H1 (cell line): ENCODE results near the gene BMX. TPM values are rescaled to one million over a fixed set of nuclear protein-coding genes. Genes with fewer than 3 reads are reported as not detected.

Source experiments
- CTCF ChIA-PET: fragments of 300-600 bp; sonication (Branson Sonifier 250); formaldehyde crosslinking; loops from one replicate; lab custom pipeline; 2021; ENCODE audit not compliant: partially characterized antibody; lab: Charles Lee
- POLR2A ChIA-PET: fragments of 300-600 bp; sonication (Branson Sonifier 250); formaldehyde crosslinking; loops from one replicate; lab custom pipeline; 2021; ENCODE audit warnings: inconsistent platforms; ENCODE audit not compliant: partially characterized antibody; lab: Charles Lee
- DNase-seq, 2 experiments: peaks; one replicate each; pipeline versions ENCODE4 v3.0.0 to v3.0.0-alpha.2; 2010 to 2022; ENCODE audit warnings: low spot score in 2 of 2, low read depth in 1 of 2, mixed read lengths in 1 of 2
- FAIRE-seq: peaks from 2 replicates; lab custom pipeline; 2011; peaks lifted over from hg19 to GRCh38; lab: Jason Lieb, UNC
- H2AFZ ChIP-seq: 2 replicates; pipeline ENCODE4 v1.8.1; 2012; ENCODE audit warnings: low read length, inconsistent platforms
- H2AK5ac ChIP-seq: 2 replicates; pipeline ENCODE4 v1.6.1; 2013; ENCODE audit warnings: low read depth, low read length
- H2BK120ac ChIP-seq: replicated peaks from 2 replicates; pipeline ENCODE3; 2013; ENCODE audit warnings: low read depth, low read length, inconsistent platforms
- H2BK12ac ChIP-seq: 2 replicates; pipeline ENCODE4 v1.6.1; 2013; ENCODE audit warnings: low read depth, low read length
- H2BK15ac ChIP-seq: 2 replicates; pipeline ENCODE4 v1.6.1; 2013; ENCODE audit warnings: low read length
- H2BK20ac ChIP-seq: 2 replicates; pipeline ENCODE4 v1.6.1; 2013; ENCODE audit warnings: low read length
- H2BK5ac ChIP-seq: 2 replicates; pipeline ENCODE4 v1.6.1; 2013; ENCODE audit warnings: low read depth, low read length
- H3K14ac ChIP-seq: 2 replicates; pipeline ENCODE4 v1.6.1; 2013; ENCODE audit warnings: inconsistent platforms; ENCODE audit not compliant: insufficient read length
- H3K18ac ChIP-seq: 2 replicates; pipeline ENCODE4 v1.6.1; 2013; ENCODE audit warnings: low read length; ENCODE audit errors: extremely low read depth
- H3K23ac ChIP-seq: 2 replicates; pipeline ENCODE4 v1.6.1; 2013; ENCODE audit warnings: inconsistent platforms; ENCODE audit not compliant: insufficient read length
- H3K23me2 ChIP-seq: 2 replicates; pipeline ENCODE4 v1.6.1; 2013; ENCODE audit warnings: low read depth, low read length
- H3K27ac ChIP-seq: 2 replicates; pipeline ENCODE4 v1.6.1; 2011; ENCODE audit warnings: low read depth, low read length, inconsistent platforms
- H3K27me3 ChIP-seq, 4 experiments: replicated peaks in 1 of 4; 1 replicate in 1 of 4; 2 replicates in 3 of 4; pipeline versions ENCODE4 v1.6.1 to v1.8.1; 2011 to 2013; ENCODE audit warnings: low read length in 3 of 4, mild to moderate bottlenecking in 3 of 4, inconsistent platforms in 2 of 4, mixed read lengths in 2 of 4, moderate library complexity in 1 of 4; ENCODE audit not compliant: control insufficient read depth in 3 of 4, insufficient read depth in 3 of 4; ENCODE audit errors: extremely low read depth in 1 of 4
- H3K36me3 ChIP-seq, 4 experiments: 2 replicates each; pipeline versions ENCODE4 v1.6.1 to v1.8.1; 2011 to 2013; ENCODE audit warnings: mild to moderate bottlenecking in 4 of 4, low read length in 3 of 4, moderate library complexity in 2 of 4, control low read depth in 1 of 4, inconsistent platforms in 1 of 4; ENCODE audit not compliant: insufficient read depth in 4 of 4, control insufficient read depth in 2 of 4
- H3K4ac ChIP-seq: replicated peaks from 2 replicates; pipeline ENCODE3; 2013; ENCODE audit warnings: low read length, low read depth, mixed read lengths, inconsistent platforms; ENCODE audit not compliant: insufficient read length
- H3K4me1 ChIP-seq, 4 experiments: replicated peaks in 1 of 4; 1 replicate in 1 of 4; 2 replicates in 3 of 4; pipeline versions ENCODE4 v1.6.1 to v1.8.1; 2011 to 2013; ENCODE audit warnings: low read length in 3 of 4, inconsistent platforms in 2 of 4, mixed read lengths in 1 of 4; ENCODE audit not compliant: insufficient read depth in 4 of 4, control insufficient read depth in 3 of 4
- H3K4me2 ChIP-seq, 2 experiments: 2 replicates each; pipeline versions ENCODE4 v1.6.1 to v1.8.1; 2011 to 2013; ENCODE audit warnings: low read depth in 2 of 2, low read length in 2 of 2, control low read depth in 1 of 2, inconsistent platforms in 1 of 2, mild to moderate bottlenecking in 1 of 2; ENCODE audit not compliant: insufficient read depth in 1 of 2
- H3K4me3 ChIP-seq, 4 experiments: fragments of 200-600, 300-600 bp in 1 of 4; sonication (generic), shearing (Covaris generic), sonication (Bioruptor Twin) in 1 of 4; 2 replicates each; pipeline versions ENCODE4 v1.5.1 to v1.8.1; 2011 to 2016; ENCODE audit warnings: low read length in 4 of 4, low read depth in 3 of 4, control low read depth in 2 of 4, inconsistent platforms in 2 of 4, mild to moderate bottlenecking in 2 of 4, mixed read lengths in 1 of 4, moderate library complexity in 1 of 4; ENCODE audit not compliant: insufficient read depth in 2 of 4; ENCODE audit errors: extremely low read depth in 1 of 4
- H3K56ac ChIP-seq: replicated peaks from 2 replicates; pipeline ENCODE3; 2013; ENCODE audit warnings: low read depth, mild to moderate bottlenecking, mixed read lengths, low read length, inconsistent platforms; ENCODE audit not compliant: insufficient read length
- H3K79me1 ChIP-seq: 2 replicates; pipeline ENCODE4 v1.6.1; 2013; ENCODE audit warnings: low read depth, low read length, control low read depth
- H3K79me2 ChIP-seq, 2 experiments: 2 replicates each; pipeline versions ENCODE4 v1.6.1 to v1.8.1; 2012 to 2013; ENCODE audit warnings: low read length in 2 of 2, mild to moderate bottlenecking in 2 of 2, inconsistent platforms in 1 of 2; ENCODE audit not compliant: insufficient read depth in 2 of 2, control insufficient read depth in 1 of 2
- H3K9ac ChIP-seq, 4 experiments: replicated peaks in 1 of 4; 1 replicate in 1 of 4; 2 replicates in 3 of 4; pipeline versions ENCODE4 v1.6.1 to v1.8.1; 2011 to 2013; ENCODE audit warnings: low read depth in 3 of 4, low read length in 3 of 4, control low read depth in 2 of 4, mild to moderate bottlenecking in 2 of 4, moderate library complexity in 2 of 4, inconsistent platforms in 1 of 4; ENCODE audit errors: extremely low read depth in 1 of 4
- H3K9me3 ChIP-seq, 2 experiments: 2 replicates each; pipeline versions ENCODE4 v1.6.1 to v1.8.1; 2012 to 2013; ENCODE audit warnings: mild to moderate bottlenecking in 2 of 2, moderate library complexity in 2 of 2, control low read depth in 1 of 2, inconsistent platforms in 1 of 2, low read depth in 1 of 2, low read length in 1 of 2, mixed read lengths in 1 of 2; ENCODE audit not compliant: insufficient read depth in 2 of 2
- H4K20me1 ChIP-seq, 2 experiments: replicated peaks in 1 of 2; 2 replicates each; pipeline versions ENCODE3 to v1.8.1; 2011 to 2013; ENCODE audit warnings: inconsistent platforms in 2 of 2, low read length in 2 of 2, mild to moderate bottlenecking in 1 of 2; ENCODE audit not compliant: insufficient read depth in 2 of 2, control insufficient read depth in 1 of 2
- H4K5ac ChIP-seq: 2 replicates; pipeline ENCODE4 v1.6.1; 2013; ENCODE audit warnings: low read length, low read depth, mixed read lengths, inconsistent platforms; ENCODE audit not compliant: insufficient read length
- H4K8ac ChIP-seq: 2 replicates; pipeline ENCODE4 v1.8.0; 2013; ENCODE audit warnings: mild to moderate bottlenecking, moderate library complexity, low read length, inconsistent platforms; ENCODE audit not compliant: insufficient read depth; ENCODE audit errors: extremely low read depth
- H4K91ac ChIP-seq: replicated peaks from 2 replicates; pipeline ENCODE3; 2013; ENCODE audit warnings: low read length, mixed read lengths, inconsistent platforms; ENCODE audit not compliant: insufficient read length
- BACH1 ChIP-seq: IDR thresholded peaks from 2 replicates; pipeline ENCODE4 v1.6.1; 2012; ENCODE audit warnings: low read length, improper control_type of control experiment
- CTBP2 ChIP-seq: IDR thresholded peaks from 2 replicates; pipeline ENCODE4 v1.7.0; 2011; ENCODE audit warnings: borderline replicate concordance, mild to moderate bottlenecking, moderate library complexity, mixed read lengths, low read length; ENCODE audit not compliant: insufficient read depth, insufficient read length
- EZH2 ChIP-seq: fragments of 200-600 bp; sonication (generic); IDR thresholded peaks from 2 replicates; pipeline ENCODE4 v1.7.1; 2012; ENCODE audit warnings: low read depth, mild to moderate bottlenecking, moderate library complexity, low read length, inconsistent platforms; ENCODE audit not compliant: severe bottlenecking
- GABPA ChIP-seq: IDR thresholded peaks from 2 replicates; pipeline ENCODE4 v1.6.1; 2011; ENCODE audit warnings: mild to moderate bottlenecking, low read length, moderate library complexity, borderline replicate concordance; ENCODE audit not compliant: insufficient read depth
- GTF2F1 ChIP-seq: IDR thresholded peaks from 2 replicates; pipeline ENCODE4 v1.6.1; 2012; ENCODE audit warnings: low read depth, low read length, improper control_type of control experiment, borderline replicate concordance
- JUND ChIP-seq: IDR thresholded peaks from 2 replicates; pipeline ENCODE4 v1.6.1; 2011; ENCODE audit warnings: mild to moderate bottlenecking, improper control_type of control experiment, low read length
- POLR2A ChIP-seq, 2 experiments: IDR thresholded peaks; 1 replicate in 1 of 2; 2 replicates in 1 of 2; pipeline ENCODE4 v1.6.1; 2011; ENCODE audit warnings: low read depth in 2 of 2, low read length in 2 of 2, mild to moderate bottlenecking in 2 of 2; ENCODE audit errors: control extremely low read depth in 1 of 2
- SAP30 ChIP-seq: fragments of 300-600 bp; sonication (generic); IDR thresholded peaks from 2 replicates; pipeline ENCODE4 v1.7.1; 2012; ENCODE audit warnings: low read length, moderate library complexity, mild to moderate bottlenecking, inconsistent platforms; ENCODE audit not compliant: insufficient read depth, insufficient replicate concordance
- SIRT6 ChIP-seq: IDR thresholded peaks from one replicate; pipeline ENCODE4 v1.7.1; 2012; ENCODE audit warnings: low read length, inconsistent platforms
- TAF1 ChIP-seq: IDR thresholded peaks from 2 replicates; pipeline ENCODE4 v1.6.1; 2011; ENCODE audit warnings: mild to moderate bottlenecking, low read depth, low read length
- TAF7 ChIP-seq: optimal IDR thresholded peaks from 2 replicates; pipeline ENCODE3; 2011; ENCODE audit warnings: low read depth, mild to moderate bottlenecking, inconsistent platforms, low read length, moderate library complexity, borderline replicate concordance
- WGBS, 2 experiments: shearing (Covaris generic) in 1 of 2; methylation state at CpG; one replicate each; pipeline versions ENCODE4 v1.1.6 to v1.1.7; 2013 to 2015; ENCODE audit warnings: low lambda C conversion rate in 2 of 2, mixed read lengths in 2 of 2, inconsistent platforms in 1 of 2, low coverage in 1 of 2, missing lambda C conversion rate in 1 of 2; ENCODE audit not compliant: insufficient replicate concordance in 2 of 2, insufficient coverage in 1 of 2, insufficient read length in 1 of 2; ENCODE audit errors: extremely low coverage in 1 of 2, missing lambda C conversion rate in 1 of 2; 5-methylcytosine and 5-hydroxymethylcytosine counted together
- polyA plus RNA-seq, 7 experiments: library from polyadenylated mRNA; depleted of rRNA in 3 of 7; stranded (reverse) in 5 of 7; unstranded in 2 of 7; fragments of >200 nt in 5 of 7; fragments of 200-250 nt in 2 of 7; gene quantifications; 1 replicate in 5 of 7; 2 replicates in 1 of 7; 4 replicates in 1 of 7; pipeline versions ENCODE4 v1.2.1 to v1.2.3, GENCODE V29; 2011 to 2013; ENCODE audit warnings: missing spikeins in 2 of 7, mixed read lengths in 2 of 7
- total RNA-seq: library from RNA; stranded (reverse); fragmentation: NEBNext Ultra II Directional; extraction: Animal tissue kit (Norgen Biotek cat#: 25700); gene quantifications from 2 replicates; pipeline ENCODE4 v1.2.1, GENCODE V29; 2021
- TF ChIP-seq, protein P1 (sequence below): IDR thresholded peaks from 2 replicates; pipeline ENCODE4 v1.6.1; 2011; ENCODE audit warnings: low read depth, mild to moderate bottlenecking, low read length; ENCODE audit not compliant: insufficient read depth
- TF ChIP-seq, protein P2 (sequence below): IDR thresholded peaks from 2 replicates; pipeline ENCODE4 v1.6.1; 2011; ENCODE audit warnings: low read length, improper control_type of control experiment

BMX gene
- total and polyA plus RNA-seq, 2 of the 8 experiments (the other 6 are each of a cell fraction or from before 2014, with no cell fraction given) = not detected

DNA sequence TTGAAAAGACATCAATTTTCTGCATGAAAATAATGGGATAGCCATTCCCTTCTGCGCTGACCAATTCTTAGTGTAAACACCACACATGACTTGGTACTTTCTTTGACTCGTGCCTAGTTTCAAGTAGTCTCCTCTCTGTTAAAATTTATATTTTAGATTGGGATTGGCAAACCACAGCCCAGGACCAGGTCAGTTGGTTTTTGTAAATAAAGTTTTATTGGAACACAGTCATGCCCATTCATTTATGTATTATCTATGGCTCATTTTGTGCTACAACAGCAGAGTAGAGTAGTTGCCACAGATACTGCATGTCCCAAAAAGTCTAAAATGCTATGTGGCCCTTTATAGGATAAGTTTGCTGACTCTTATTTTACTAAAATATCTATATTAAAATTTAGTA lies 46.7 kb downstream of the BMX start:
- Histone ChIP-seq H3K79me2 (no peaks in the 10 kb centered on the region), H3K56ac (no peak overlapping the region), H2BK20ac (no peak overlapping the region), H3K4ac (no peak overlapping the region), H3K36me3 (no peaks in the 10 kb centered on the region), H2AK5ac (no peak overlapping the region), H3K4me2 (no peak overlapping the region), H3K4me3 (no peak overlapping the region), H4K5ac (no peak overlapping the region), H3K9ac (no peak overlapping the region), H2AFZ (no peak overlapping the region), H2BK12ac (no peak overlapping the region), H3K27me3 (no peaks in the 10 kb centered on the region), H3K27ac (no peak overlapping the region), H3K4me1 (no peaks in the 10 kb centered on the region), H3K18ac (no peak overlapping the region), H3K79me1 (no peaks in the 10 kb centered on the region), H3K23ac (no peak overlapping the region), H3K23me2 (no peaks in the 10 kb centered on the region), H4K8ac (no peak overlapping the region), H3K14ac (no peak overlapping the region), H3K9me3 (no peaks in the 10 kb centered on the region), H2BK5ac (no peak overlapping the region), H4K20me1 (no peaks in the 10 kb centered on the region), H2BK15ac (no peak overlapping the region), H4K91ac (no peak overlapping the region), H2BK120ac (no peak overlapping the region)
- DNase-seq (no peak), FAIRE-seq (no peak)
- 96% methylated on average over 2 of the region's 2 CpGs; no CpG with 5 or more reads in 1 of the 2 experiments for WGBS, 2 experiments
- ChIA-PET POLR2A (no interaction called here), CTCF (no interaction called here)
- TF ChIP-seq BACH1 (no peak), JUND (no peak), TAF1 (no peak), SIRT6 (no peak), CTBP2 (no peak), POLR2A (IDR thresholded peaks at IDR 0.05; ENCODE audit: control extremely low read depth in 1 of 2, low read depth in 2 of 2, low read length in 2 of 2) (no peak), GTF2F1 (no peak), SAP30 (no peak), TAF7 (no peak), EZH2 (no peak), GABPA (no peak)
- TF ChIP-seq, protein P1, sequence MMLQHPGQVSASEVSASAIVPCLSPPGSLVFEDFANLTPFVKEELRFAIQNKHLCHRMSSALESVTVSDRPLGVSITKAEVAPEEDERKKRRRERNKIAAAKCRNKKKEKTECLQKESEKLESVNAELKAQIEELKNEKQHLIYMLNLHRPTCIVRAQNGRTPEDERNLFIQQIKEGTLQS = no peak
- TF ChIP-seq, protein P2, sequence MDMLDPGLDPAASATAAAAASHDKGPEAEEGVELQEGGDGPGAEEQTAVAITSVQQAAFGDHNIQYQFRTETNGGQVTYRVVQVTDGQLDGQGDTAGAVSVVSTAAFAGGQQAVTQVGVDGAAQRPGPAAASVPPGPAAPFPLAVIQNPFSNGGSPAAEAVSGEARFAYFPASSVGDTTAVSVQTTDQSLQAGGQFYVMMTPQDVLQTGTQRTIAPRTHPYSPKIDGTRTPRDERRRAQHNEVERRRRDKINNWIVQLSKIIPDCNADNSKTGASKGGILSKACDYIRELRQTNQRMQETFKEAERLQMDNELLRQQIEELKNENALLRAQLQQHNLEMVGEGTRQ = no peak
